ENCODE results near the gene AGAP1.

AGAP1 gene

GRCh38 chr2:235535423-235536130, 41.7 kb downstream of the AGAP1 start:
- Histone ChIP-seq H3K27ac (no peak overlapping the region), H3K4me3 (ENCODE audit: low read depth, low read length) (no peak overlapping the region), H3K36me3 (replicated peaks) (no peaks in the 10 kb centered on the region), H3K27me3 (replicated peaks) (no peaks in the 10 kb centered on the region)
- in situ Hi-C loops (cut with HindIII; ENCODE audit: low pct_ligation_motif_present, low sequenced_read_pairs), result no loop called here
- no peak for DNase-seq
- no peak for TF ChIP-seq CTCF (IDR thresholded peaks at IDR 0.05; ENCODE audit: low read depth, low read length, missing control alignments)

- Histone ChIP-seq H3K4me3 (ENCODE audit: low read depth, low read length) (no peak overlapping the region), H3K36me3 (replicated peaks) (no peaks in the 10 kb centered on the region), H3K27me3 (replicated peaks) (no peaks in the 10 kb centered on the region), H3K27ac (no peak overlapping the region)
- no peak for TF ChIP-seq CTCF (IDR thresholded peaks at IDR 0.05; ENCODE audit: low read depth, low read length, missing control alignments)
- in situ Hi-C loops (cut with HindIII; ENCODE audit: low pct_ligation_motif_present, low sequenced_read_pairs), result no loop called here
- no peak for DNase-seq
Observed at GRCh38 chr2:235536711-235537110, 42.9 kb downstream of the AGAP1 start.

GRCh38 chr2:235537186-235537585, 43.3 kb downstream of the AGAP1 start:
- Histone ChIP-seq H3K36me3 (replicated peaks) (no peaks in the 10 kb centered on the region), H3K4me3 (ENCODE audit: low read depth, low read length) (no peak overlapping the region), H3K27ac (no peak overlapping the region), H3K27me3 (replicated peaks) (no peaks in the 10 kb centered on the region)
- DNase-seq, result no peak
- no peak for TF ChIP-seq CTCF (IDR thresholded peaks at IDR 0.05; ENCODE audit: low read depth, low read length, missing control alignments)
- in situ Hi-C loops (cut with HindIII; ENCODE audit: low pct_ligation_motif_present, low sequenced_read_pairs), result no loop called here

GRCh38 chr2:235537587-235537986, 43.7 kb downstream of the AGAP1 start:
- no peak for TF ChIP-seq CTCF (IDR thresholded peaks at IDR 0.05; ENCODE audit: low read depth, low read length, missing control alignments)

GRCh38 chr2:235538144-235538639, 44.3 kb downstream of the AGAP1 start:
- DNase-seq, result no peak
- in situ Hi-C loops (cut with HindIII; ENCODE audit: low pct_ligation_motif_present, low sequenced_read_pairs), result no loop called here
- H3K27ac ChIP-seq, result no peak overlapping the region
- H3K27me3 ChIP-seq (replicated peaks), result no peaks in the 10 kb centered on the region
- H3K4me3 ChIP-seq (ENCODE audit: low read depth, low read length), result no peak overlapping the region
- H3K36me3 ChIP-seq (replicated peaks), result no peaks in the 10 kb centered on the region
- TF ChIP-seq CTCF (IDR thresholded peaks at IDR 0.05; ENCODE audit: low read depth, low read length, missing control alignments), result no peak

More at GRCh38 chr2:235537587-235537986, 43.7 kb downstream of the AGAP1 start:
- DNase-seq, result no peak
- in situ Hi-C loops (cut with HindIII; ENCODE audit: low pct_ligation_motif_present, low sequenced_read_pairs), result no loop called here
- Histone ChIP-seq H3K36me3 (replicated peaks) (no peaks in the 10 kb centered on the region), H3K27ac (no peak overlapping the region), H3K4me3 (ENCODE audit: low read depth, low read length) (no peak overlapping the region), H3K27me3 (replicated peaks) (no peaks in the 10 kb centered on the region)

GRCh38 chr2:235538981-235539380, 45.1 kb downstream of the AGAP1 start:
- H3K36me3 ChIP-seq (replicated peaks), result no peaks in the 10 kb centered on the region
- no peak for DNase-seq
- TF ChIP-seq CTCF (IDR thresholded peaks at IDR 0.05; ENCODE audit: low read depth, low read length, missing control alignments), result no peak
- no peak overlapping the region for H3K27ac ChIP-seq
- in situ Hi-C loops (cut with HindIII; ENCODE audit: low pct_ligation_motif_present, low sequenced_read_pairs), result no loop called here
- no peaks in the 10 kb centered on the region for H3K27me3 ChIP-seq (replicated peaks)
- no peak overlapping the region for H3K4me3 ChIP-seq (ENCODE audit: low read depth, low read length)

Measured in brain microvascular endothelial cell (primary cell).